Measurements from ENCODE around the gene MS4A10. TPM values are rescaled to one million over a fixed set of nuclear protein-coding genes. Genes with fewer than 3 reads are reported as not detected.

MS4A10 gene
- total and polyA plus RNA-seq, 2 donors (not counting 1 experiment from before 2014, with no cell fraction given) = not detected

GRCh38 chr11:60772666-60773065, 12.5 kb upstream of the MS4A10 start:
- H3K27me3 Mint-ChIP-seq = peaks cover 29% of the 10 kb centered on the region
- H3K27me3 ChIP-seq (replicated peaks in 1 of 4; ENCODE audit: control extremely low read depth in 1 of 4, control insufficient read depth in 3 of 4, insufficient read depth in 4 of 4, low read length in 3 of 4) = peaks cover 0 to 13% (median 1%) of the 10 kb centered on the region in 4 experiments
- intact Hi-C loops (cut with micrococcal nuclease) = no loop called here

More at GRCh38 chr11:60772666-60773065, 12.5 kb upstream of the MS4A10 start:
- H3K9me3 ChIP-seq (ENCODE audit: control extremely low read depth in 1 of 3, control insufficient read depth in 2 of 3, insufficient read depth in 1 of 3, low read length in 2 of 3) = peaks cover 0 to 3% (median 0%) of the 10 kb centered on the region in 3 donors
- DNase-seq (no peak), ATAC-seq (ENCODE audit: low read depth) (no peak)
- no peaks in the 10 kb centered on the region for H3K79me2 ChIP-seq (ENCODE audit: control insufficient read depth, insufficient read depth, low read length)
- Mint-ChIP-seq H3K4me3 (no peak overlapping the region), H3K4me1 (peaks cover 15% of the 10 kb centered on the region), H3K27ac (no peak overlapping the region), H3K9me3 (ENCODE audit: insufficient read depth) (no peaks in the 10 kb centered on the region)
- no peak overlapping the region for H3K27ac ChIP-seq (ENCODE audit: low read length in 2 of 2)
- H3K4me2 ChIP-seq (replicated peaks; ENCODE audit: low read depth, low read length, poor library complexity, severe bottlenecking) = no peak overlapping the region
- H2AFZ ChIP-seq (ENCODE audit: insufficient read depth, low read depth, low read length, poor library complexity, severe bottlenecking) = no peak overlapping the region
- no peak overlapping the region for H3K9ac ChIP-seq (ENCODE audit: low read length)
- H3K36me3 ChIP-seq (replicated peaks in 1 of 2; ENCODE audit: control extremely low read depth in 1 of 2, control insufficient read depth in 1 of 2, extremely low read depth in 1 of 2, insufficient read depth in 2 of 2, low read length in 1 of 2) = no peaks in the 10 kb centered on the region
- CTCF ChIA-PET = interaction anchor here (9.5 kb wide), 1 partner anchor 8 kb away, joined by 102 read pairs; no protein-coding TSS in a partner anchor
- no peaks in the 10 kb centered on the region for H4K20me1 ChIP-seq (ENCODE audit: control insufficient read depth, insufficient read depth, low read length, poor library complexity, severe bottlenecking)
- POLR2A ChIA-PET = no interaction called here
- WGBS (ENCODE audit: insufficient coverage) = 84% methylated on average over 8 of the region's 8 CpGs
- TF ChIP-seq CTCF (IDR thresholded peaks at IDR 0.05) = no peak
- TF ChIP-seq EZH2 (IDR thresholded peaks at IDR 0.05; ENCODE audit: borderline replicate concordance, insufficient read depth, low read depth, low read length, poor library complexity, severe bottlenecking) = no peak
- peaks cover 3 to 11% of the 10 kb centered on the region in 2 donors for H3K4me1 ChIP-seq (ENCODE audit: control insufficient read depth in 2 of 2, insufficient read depth in 2 of 2, low read length in 2 of 2)
- no peak overlapping the region for H3K4me3 ChIP-seq (ENCODE audit: control extremely low read depth in 1 of 5, extremely low read depth in 1 of 5, insufficient read depth in 1 of 5, low read depth in 2 of 5, low read length in 4 of 5)

Data from B cell (primary cell).